ENCODE measurements around the gene NTNG2.

The NTNG2 gene

DNA sequence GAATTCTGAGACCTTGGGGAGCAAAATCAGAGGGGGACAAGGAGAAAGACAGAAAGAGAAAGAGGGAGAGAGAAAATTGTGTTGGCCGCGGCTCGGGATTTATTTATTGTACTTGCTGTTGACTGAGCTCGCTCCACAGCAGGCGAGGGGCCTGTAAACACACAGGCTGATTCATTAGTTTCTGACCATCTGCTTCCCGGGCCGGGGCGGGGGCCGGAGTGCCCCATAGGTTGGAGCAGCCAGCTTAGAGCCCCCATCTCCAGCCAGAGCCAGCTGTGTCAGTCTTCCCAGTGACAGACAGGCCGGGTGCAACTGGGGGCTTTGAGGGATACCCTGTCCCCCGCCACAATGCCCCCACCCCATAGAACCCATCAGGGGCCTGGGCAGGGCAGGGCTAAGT lies 30.9 kb downstream of the NTNG2 start:
- no peaks in the 10 kb centered on the region for H4K20me1 ChIP-seq (ENCODE audit: insufficient read depth, low read length)
- H3F3A ChIP-seq (ENCODE audit: insufficient read depth, low read length), result no peaks in the 10 kb centered on the region
- no peak overlapping the region for H3K9ac ChIP-seq (ENCODE audit: low read length)
- no peak overlapping the region for H3K27ac ChIP-seq (ENCODE audit: low read depth, low read length, poor library complexity, severe bottlenecking)
- H3K4me3 ChIP-seq (ENCODE audit: low read depth, low read length, poor library complexity, severe bottlenecking), result no peak overlapping the region
- H3K9me3 ChIP-seq (ENCODE audit: low read length), result no peaks in the 10 kb centered on the region
- no peaks in the 10 kb centered on the region for H3K79me2 ChIP-seq (ENCODE audit: insufficient read depth, low read length)
- H3K4me2 ChIP-seq (ENCODE audit: low read length), result no peak overlapping the region
- H2AFZ ChIP-seq (ENCODE audit: low read length), result no peak overlapping the region
- TF ChIP-seq, protein P1, sequence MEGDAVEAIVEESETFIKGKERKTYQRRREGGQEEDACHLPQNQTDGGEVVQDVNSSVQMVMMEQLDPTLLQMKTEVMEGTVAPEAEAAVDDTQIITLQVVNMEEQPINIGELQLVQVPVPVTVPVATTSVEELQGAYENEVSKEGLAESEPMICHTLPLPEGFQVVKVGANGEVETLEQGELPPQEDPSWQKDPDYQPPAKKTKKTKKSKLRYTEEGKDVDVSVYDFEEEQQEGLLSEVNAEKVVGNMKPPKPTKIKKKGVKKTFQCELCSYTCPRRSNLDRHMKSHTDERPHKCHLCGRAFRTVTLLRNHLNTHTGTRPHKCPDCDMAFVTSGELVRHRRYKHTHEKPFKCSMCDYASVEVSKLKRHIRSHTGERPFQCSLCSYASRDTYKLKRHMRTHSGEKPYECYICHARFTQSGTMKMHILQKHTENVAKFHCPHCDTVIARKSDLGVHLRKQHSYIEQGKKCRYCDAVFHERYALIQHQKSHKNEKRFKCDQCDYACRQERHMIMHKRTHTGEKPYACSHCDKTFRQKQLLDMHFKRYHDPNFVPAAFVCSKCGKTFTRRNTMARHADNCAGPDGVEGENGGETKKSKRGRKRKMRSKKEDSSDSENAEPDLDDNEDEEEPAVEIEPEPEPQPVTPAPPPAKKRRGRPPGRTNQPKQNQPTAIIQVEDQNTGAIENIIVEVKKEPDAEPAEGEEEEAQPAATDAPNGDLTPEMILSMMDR (IDR thresholded peaks at IDR 0.05; ENCODE audit: low read length), result no peak
- TF ChIP-seq EZH2 (IDR thresholded peaks at IDR 0.05; ENCODE audit: borderline replicate concordance, low read length), result no peak
- H3K4me1 ChIP-seq (ENCODE audit: insufficient read depth, low read length, severe bottlenecking), result no peaks in the 10 kb centered on the region
- no peaks in the 10 kb centered on the region; the same call in 1 of the 2 replicates for H3K27me3 ChIP-seq (ENCODE audit: insufficient read depth, low read length)
- H3K9me2 ChIP-seq (ENCODE audit: low read depth, low read length), result no peaks in the 10 kb centered on the region
- no peaks in the 10 kb centered on the region for H3K36me3 ChIP-seq (ENCODE audit: insufficient read depth, low read length)

- H3F3A ChIP-seq (ENCODE audit: insufficient read depth, low read length), result no peaks in the 10 kb centered on the region
- TF ChIP-seq, protein P1 (IDR thresholded peaks at IDR 0.05; ENCODE audit: low read length), result no peak
- no peak for TF ChIP-seq EZH2 (IDR thresholded peaks at IDR 0.05; ENCODE audit: borderline replicate concordance, low read length)
- H4K20me1 ChIP-seq (ENCODE audit: insufficient read depth, low read length), result no peaks in the 10 kb centered on the region
- no peak overlapping the region for H3K4me2 ChIP-seq (ENCODE audit: low read length)
- H3K4me1 ChIP-seq (ENCODE audit: insufficient read depth, low read length, severe bottlenecking), result no peaks in the 10 kb centered on the region
- H3K27me3 ChIP-seq (ENCODE audit: insufficient read depth, low read length), result no peaks in the 10 kb centered on the region; the same call in 1 of the 2 replicates
- H3K4me3 ChIP-seq (ENCODE audit: low read depth, low read length, poor library complexity, severe bottlenecking), result no peak overlapping the region
- H3K9ac ChIP-seq (ENCODE audit: low read length), result no peak overlapping the region
- no peaks in the 10 kb centered on the region for H3K79me2 ChIP-seq (ENCODE audit: insufficient read depth, low read length)
- no peaks in the 10 kb centered on the region for H3K9me3 ChIP-seq (ENCODE audit: low read length)
- no peak overlapping the region for H2AFZ ChIP-seq (ENCODE audit: low read length)
- no peaks in the 10 kb centered on the region for H3K36me3 ChIP-seq (ENCODE audit: insufficient read depth, low read length)
- H3K27ac ChIP-seq (ENCODE audit: low read depth, low read length, poor library complexity, severe bottlenecking), result no peak overlapping the region
- no peaks in the 10 kb centered on the region for H3K9me2 ChIP-seq (ENCODE audit: low read depth, low read length)
Observed at GRCh38 chr9:132193227-132194124, 31.6 kb downstream of the NTNG2 start.

- TF ChIP-seq, protein P1 (IDR thresholded peaks at IDR 0.05; ENCODE audit: low read length), result no peak
- no peak for TF ChIP-seq EZH2 (IDR thresholded peaks at IDR 0.05; ENCODE audit: borderline replicate concordance, low read length)
- Histone ChIP-seq H3K4me1 (ENCODE audit: insufficient read depth, low read length, severe bottlenecking) (no peaks in the 10 kb centered on the region), H4K20me1 (ENCODE audit: insufficient read depth, low read length) (no peaks in the 10 kb centered on the region), H3K9me2 (ENCODE audit: low read depth, low read length) (no peaks in the 10 kb centered on the region), H3K9ac (ENCODE audit: low read length) (no peak overlapping the region), H3K27ac (ENCODE audit: low read depth, low read length, poor library complexity, severe bottlenecking) (no peak overlapping the region), H3K79me2 (ENCODE audit: insufficient read depth, low read length) (no peaks in the 10 kb centered on the region), H3K36me3 (ENCODE audit: insufficient read depth, low read length) (no peaks in the 10 kb centered on the region), H2AFZ (ENCODE audit: low read length) (no peak overlapping the region), H3K4me3 (ENCODE audit: low read depth, low read length, poor library complexity, severe bottlenecking) (no peak overlapping the region), H3F3A (ENCODE audit: insufficient read depth, low read length) (no peaks in the 10 kb centered on the region), H3K27me3 (ENCODE audit: insufficient read depth, low read length) (peaks cover 4% of the 10 kb centered on the region; the same call in 1 of the 2 replicates), H3K9me3 (ENCODE audit: low read length) (no peaks in the 10 kb centered on the region), H3K4me2 (ENCODE audit: low read length) (no peak overlapping the region)
Observed at GRCh38 chr9:132194508-132194907, 32.6 kb downstream of the NTNG2 start.

All from OCI-LY1 (cell line).